Trophoblast cell (in vitro differentiated cells and primary cell): ENCODE results near the gene FUT8.
A peak's percentile ranks its signal among the peaks of the same experiment; 100 is the strongest.

Experiments
- DNase-seq, 2 donors: peaks; one replicate each; pipeline ENCODE4 v3.0.0-alpha.2; 2016
- H2AFZ ChIP-seq: 2 replicates; pipeline ENCODE4 v1.6.1; 2013; ENCODE audit warnings: low read length, moderate library complexity, mild to moderate bottlenecking; ENCODE audit not compliant: insufficient read depth, poor library complexity
- H2AK5ac ChIP-seq: 2 replicates; pipeline ENCODE4 v1.6.1; 2013; ENCODE audit warnings: mild to moderate bottlenecking, low read length
- H2BK120ac ChIP-seq: 2 replicates; pipeline ENCODE4 v1.6.1; 2013; ENCODE audit warnings: low read length, mild to moderate bottlenecking, moderate library complexity; ENCODE audit not compliant: insufficient read depth, poor library complexity
- H2BK12ac ChIP-seq: 2 replicates; pipeline ENCODE4 v1.6.1; 2013; ENCODE audit warnings: mild to moderate bottlenecking, low read length, moderate library complexity
- H2BK5ac ChIP-seq: 2 replicates; pipeline ENCODE4 v1.6.1; 2013; ENCODE audit warnings: low read length, low read depth, moderate library complexity, mild to moderate bottlenecking; ENCODE audit not compliant: poor library complexity
- H3K14ac ChIP-seq: 2 replicates; pipeline ENCODE4 v1.6.1; 2013; ENCODE audit warnings: mild to moderate bottlenecking, low read length
- H3K18ac ChIP-seq: 2 replicates; pipeline ENCODE4 v1.6.1; 2013; ENCODE audit warnings: mild to moderate bottlenecking, low read length
- H3K23ac ChIP-seq: 2 replicates; pipeline ENCODE4 v1.6.1; 2013; ENCODE audit warnings: low read length
- H3K27ac ChIP-seq: 2 replicates; pipeline ENCODE4 v1.5.1; 2013; ENCODE audit warnings: low read depth, mild to moderate bottlenecking, inconsistent platforms, low read length, moderate library complexity
- H3K27me3 ChIP-seq: 2 replicates; pipeline ENCODE4 v1.6.1; 2013; ENCODE audit warnings: inconsistent platforms, mild to moderate bottlenecking, low read length, moderate library complexity; ENCODE audit not compliant: insufficient read depth
- H3K36me3 ChIP-seq, 2 experiments: 1 replicate in 1 of 2; 2 replicates in 1 of 2; pipeline ENCODE4 v1.6.1; 2013; ENCODE audit warnings: low read length in 2 of 2, mild to moderate bottlenecking in 2 of 2, moderate library complexity in 1 of 2; ENCODE audit not compliant: insufficient read depth in 2 of 2, control insufficient read depth in 1 of 2
- H3K4ac ChIP-seq: 2 replicates; pipeline ENCODE4 v1.6.1; 2013; ENCODE audit warnings: low read depth, mild to moderate bottlenecking, low read length, moderate library complexity
- H3K4me1 ChIP-seq, 2 experiments: 1 replicate in 1 of 2; 2 replicates in 1 of 2; pipeline ENCODE4 v1.6.1; 2013; ENCODE audit warnings: low read length in 2 of 2, mild to moderate bottlenecking in 2 of 2, moderate library complexity in 1 of 2; ENCODE audit not compliant: insufficient read depth in 2 of 2, control insufficient read depth in 1 of 2
- H3K4me2 ChIP-seq: 2 replicates; pipeline ENCODE4 v1.6.1; 2013; ENCODE audit warnings: inconsistent platforms, mild to moderate bottlenecking, low read length, moderate library complexity
- H3K4me3 ChIP-seq: 2 replicates; pipeline ENCODE4 v1.5.1; 2013; ENCODE audit warnings: mild to moderate bottlenecking, low read depth, low read length, inconsistent platforms
- H3K79me1 ChIP-seq: one replicate; pipeline ENCODE4 v1.6.1; 2013; ENCODE audit warnings: low read length
- H3K79me2 ChIP-seq: 2 replicates; pipeline ENCODE4 v1.6.1; 2013; ENCODE audit warnings: low read length, mild to moderate bottlenecking; ENCODE audit not compliant: control insufficient read depth, insufficient read depth, poor library complexity
- H3K9ac ChIP-seq: 2 replicates; pipeline ENCODE4 v1.6.1; 2013; ENCODE audit warnings: mild to moderate bottlenecking, low read length
- H3K9me3 ChIP-seq: 2 replicates; pipeline ENCODE4 v1.6.1; 2013; ENCODE audit warnings: low read depth, mild to moderate bottlenecking, control low read depth, inconsistent platforms, low read length; ENCODE audit not compliant: insufficient read depth
- H4K12ac ChIP-seq: 2 replicates; pipeline ENCODE4 v1.6.1; 2013; ENCODE audit warnings: low read depth, mild to moderate bottlenecking, low read length, moderate library complexity
- H4K8ac ChIP-seq: 2 replicates; pipeline ENCODE4 v1.6.1; 2013; ENCODE audit warnings: low read depth, mild to moderate bottlenecking, low read length, moderate library complexity
- H4K91ac ChIP-seq: one replicate; pipeline ENCODE4 v1.6.1; 2013; ENCODE audit warnings: low read depth, mild to moderate bottlenecking, low read length, moderate library complexity
- WGBS: extraction: QIAGEN DNeasy Blood & Tissue Kit; methylation state at CpG from one replicate; pipeline ENCODE4 v1.1.7; 2013; ENCODE audit warnings: missing lambda C conversion rate; ENCODE audit not compliant: insufficient read length, insufficient coverage; ENCODE audit errors: extremely low coverage; 5-methylcytosine and 5-hydroxymethylcytosine counted together

Gene FUT8

DNA sequence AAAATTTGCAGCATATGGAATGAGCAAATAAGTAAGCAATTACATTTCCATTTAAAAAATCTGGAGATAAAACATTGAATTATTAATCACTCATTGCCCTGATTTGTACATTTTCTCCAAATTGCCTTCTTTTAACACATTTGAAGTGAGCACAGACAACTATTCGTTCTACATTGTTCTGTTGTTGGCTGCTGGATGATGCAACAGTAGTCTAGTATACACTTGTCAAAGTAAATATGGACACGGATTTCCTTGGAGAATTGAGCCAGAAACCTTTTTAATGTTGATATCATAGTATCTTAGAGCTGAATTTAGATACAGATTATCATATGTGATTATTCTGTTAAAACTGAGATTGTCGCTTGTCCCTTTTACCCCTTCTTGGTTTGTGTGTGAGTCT is 188.2 kb downstream of the FUT8 start:
- no peak overlapping the region for H4K91ac ChIP-seq
- no CpG with 5 or more reads among the region's 3 CpGs for WGBS

DNA sequence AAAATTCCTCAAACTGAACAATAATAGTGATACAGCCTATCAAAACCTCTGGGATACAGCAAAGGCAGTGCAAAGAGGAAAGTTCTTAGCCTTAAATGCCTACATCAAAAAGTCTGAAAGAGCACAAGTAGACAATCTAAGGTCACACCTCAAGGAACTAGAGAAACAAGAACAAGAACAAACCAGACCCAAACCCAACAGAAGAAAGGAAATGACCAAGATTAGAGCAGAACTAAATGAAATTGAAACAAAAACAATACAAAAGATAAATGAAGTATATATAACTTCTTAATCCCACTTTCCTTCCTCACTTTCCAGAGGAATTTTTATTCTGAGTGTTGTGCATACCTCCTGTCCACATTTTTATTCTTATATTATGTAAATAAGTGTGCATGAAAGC is 192.0 kb downstream of the FUT8 start:
- Histone ChIP-seq H3K4me1 (no peaks in the 10 kb centered on the region), H3K4me2 (no peak overlapping the region), H4K91ac (no peak overlapping the region), H2BK5ac (no peak overlapping the region), H3K4me3 (no peak overlapping the region), H2BK12ac (no peak overlapping the region), H2AK5ac (no peak overlapping the region), H3K9me3 (no peaks in the 10 kb centered on the region), H3K18ac (no peak overlapping the region), H3K27me3 (no peaks in the 10 kb centered on the region), H3K23ac (no peak overlapping the region), H4K8ac (no peak overlapping the region), H4K12ac (no peak overlapping the region), H3K27ac (no peak overlapping the region), H2BK120ac (no peak overlapping the region), H3K14ac (no peak overlapping the region), H3K79me1 (no peaks in the 10 kb centered on the region), H3K4ac (no peak overlapping the region), H2AFZ (no peak overlapping the region), H3K9ac (no peak overlapping the region), H3K79me2 (no peaks in the 10 kb centered on the region), H3K36me3 (no peaks in the 10 kb centered on the region)
- DNase-seq: no peak

More for the DNA sequence above, 188.2 kb downstream of the FUT8 start:
- Histone ChIP-seq H3K4ac (no peak overlapping the region), H3K9ac (no peak overlapping the region), H2BK5ac (no peak overlapping the region), H3K79me2 (no peaks in the 10 kb centered on the region), H2BK12ac (no peak overlapping the region), H3K4me2 (no peak overlapping the region), H3K23ac (no peak overlapping the region), H3K18ac (no peak overlapping the region), H2BK120ac (no peak overlapping the region), H3K27ac (no peak overlapping the region), H3K36me3 (peaks cover 0 to 1% of the 10 kb centered on the region in 2 experiments), H3K9me3 (no peaks in the 10 kb centered on the region), H2AFZ (no peak overlapping the region), H3K14ac (no peak overlapping the region), H3K4me3 (no peak overlapping the region), H3K4me1 (peaks cover 0 to 3% of the 10 kb centered on the region in 2 experiments), H3K27me3 (no peaks in the 10 kb centered on the region), H2AK5ac (no peak overlapping the region), H4K8ac (no peak overlapping the region), H3K79me1 (peaks cover 3% of the 10 kb centered on the region), H4K12ac (no peak overlapping the region)
- no peak for DNase-seq

GRCh38 chr14:65604936-65605335 is 192.4 kb downstream of the FUT8 start:
- no peak overlapping the region for H3K27ac ChIP-seq
- no peak overlapping the region for H3K14ac ChIP-seq
- H2BK5ac ChIP-seq: no peak overlapping the region
- WGBS: no CpG with 5 or more reads among the region's 2 CpGs
- no peaks in the 10 kb centered on the region for H3K36me3 ChIP-seq
- H3K4me1 ChIP-seq: no peaks in the 10 kb centered on the region
- H3K4me2 ChIP-seq: no peak overlapping the region
- H4K8ac ChIP-seq: no peak overlapping the region
- no peak overlapping the region for H3K18ac ChIP-seq
- H3K9ac ChIP-seq: no peak overlapping the region
- no peaks in the 10 kb centered on the region for H3K9me3 ChIP-seq
- H2AK5ac ChIP-seq: no peak overlapping the region
- no peaks in the 10 kb centered on the region for H3K27me3 ChIP-seq
- no peak overlapping the region for H3K4me3 ChIP-seq
- no peak overlapping the region for H3K4ac ChIP-seq
- H3K23ac ChIP-seq: no peak overlapping the region
- no peak overlapping the region for H4K91ac ChIP-seq
- H3K79me2 ChIP-seq: no peaks in the 10 kb centered on the region
- DNase-seq: peak in 1 of 2 donors; percentile 6
- no peak overlapping the region for H4K12ac ChIP-seq
- H2BK12ac ChIP-seq: no peak overlapping the region
- H2AFZ ChIP-seq: no peak overlapping the region
- no peak overlapping the region for H2BK120ac ChIP-seq
- no peaks in the 10 kb centered on the region for H3K79me1 ChIP-seq

DNA sequence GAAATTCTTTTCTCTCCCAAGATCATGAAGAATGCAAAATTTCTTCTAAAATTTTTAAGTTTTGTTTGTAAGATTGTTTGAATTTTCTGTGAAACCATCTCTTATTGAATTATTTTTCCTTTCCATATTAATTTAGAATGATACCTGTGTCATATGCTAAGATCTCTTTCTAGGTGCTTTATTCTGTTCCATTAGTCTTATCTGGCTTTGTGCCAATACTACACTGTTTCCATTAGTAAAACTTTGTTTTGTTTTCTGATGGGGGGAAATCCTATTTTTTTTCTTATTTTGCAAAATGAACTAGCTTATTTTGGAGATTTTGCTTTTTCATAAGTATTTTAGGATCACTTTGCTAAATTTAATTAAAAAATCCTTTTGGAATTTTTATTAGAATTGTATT is 193.9 kb downstream of the FUT8 start:
- Histone ChIP-seq H3K9ac (no peak overlapping the region), H3K27me3 (no peaks in the 10 kb centered on the region)

More for the DNA sequence above, 193.9 kb downstream of the FUT8 start:
- no peak overlapping the region for H3K4me2 ChIP-seq
- no peak for DNase-seq
- no peak overlapping the region for H4K91ac ChIP-seq
- no peak overlapping the region for H3K23ac ChIP-seq
- H2AFZ ChIP-seq: no peak overlapping the region
- no peaks in the 10 kb centered on the region for H3K79me1 ChIP-seq
- H2BK120ac ChIP-seq: no peak overlapping the region
- no peak overlapping the region for H3K4me3 ChIP-seq
- no peak overlapping the region for H4K8ac ChIP-seq
- H3K9me3 ChIP-seq: no peaks in the 10 kb centered on the region
- H3K4ac ChIP-seq: no peak overlapping the region
- no peaks in the 10 kb centered on the region for H3K4me1 ChIP-seq
- H3K27ac ChIP-seq: no peak overlapping the region
- no peak overlapping the region for H3K14ac ChIP-seq
- H3K36me3 ChIP-seq: no peaks in the 10 kb centered on the region
- no peak overlapping the region for H3K18ac ChIP-seq
- no peaks in the 10 kb centered on the region for H3K79me2 ChIP-seq
- no peak overlapping the region for H2BK12ac ChIP-seq
- no peak overlapping the region for H2AK5ac ChIP-seq
- H2BK5ac ChIP-seq: no peak overlapping the region
- H4K12ac ChIP-seq: no peak overlapping the region
